NCI-H345 (cell line): ENCODE results near the gene ZNF439.
A peak's percentile ranks its signal among the peaks of the same experiment; 100 is the strongest.
"Not testable (repeated sequence)": the region's sequence is repeated elsewhere in the genome, so short reads cannot be mapped to it uniquely, and the experiment has no call there.

Source experiments
- DNase-seq: peaks from one replicate; lab custom pipeline; 2025; lab: John Stamatoyannopoulos, UW

Gene ZNF439

DNA sequence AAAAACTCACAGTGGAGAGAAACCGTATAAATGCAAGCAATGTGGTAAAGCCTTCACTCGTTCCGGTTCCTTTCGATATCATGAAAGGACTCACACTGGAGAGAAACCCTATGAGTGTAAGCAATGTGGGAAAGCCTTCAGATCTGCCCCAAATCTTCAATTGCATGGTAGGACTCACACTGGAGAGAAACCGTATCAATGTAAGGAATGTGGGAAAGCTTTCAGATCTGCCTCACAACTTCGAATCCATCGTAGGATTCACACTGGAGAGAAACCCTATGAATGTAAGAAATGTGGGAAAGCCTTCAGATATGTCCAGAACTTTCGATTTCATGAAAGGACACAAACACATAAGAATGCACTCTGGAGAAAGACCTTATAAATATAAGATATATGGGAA, 19.7 kb downstream of the ZNF439 start:
- no peak for DNase-seq

- no peak for DNase-seq
These were observed 24.1 kb downstream of the ZNF439 start for GRCh38 chr19:11872624-11873023.

DNA sequence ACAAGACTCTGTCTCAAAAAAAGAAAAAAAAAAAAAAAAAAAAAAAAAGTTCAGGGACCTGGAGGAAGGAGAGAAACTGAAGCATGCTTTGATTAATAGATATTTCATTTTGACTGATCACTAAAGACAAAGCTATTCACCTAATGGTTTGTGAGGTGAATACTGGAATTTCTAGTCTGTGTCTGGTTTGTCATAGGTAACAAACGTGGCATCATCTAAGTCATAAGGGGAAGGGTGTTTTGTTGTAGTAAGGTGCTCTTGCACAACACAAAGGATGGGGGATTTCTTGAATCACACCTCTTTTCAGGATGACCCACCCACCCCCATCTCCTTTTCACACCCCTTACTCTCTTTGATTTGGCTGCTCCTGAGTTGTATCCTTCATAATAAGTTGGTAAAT, 25.2 kb downstream of the ZNF439 start:
- no peak for DNase-seq

DNA sequence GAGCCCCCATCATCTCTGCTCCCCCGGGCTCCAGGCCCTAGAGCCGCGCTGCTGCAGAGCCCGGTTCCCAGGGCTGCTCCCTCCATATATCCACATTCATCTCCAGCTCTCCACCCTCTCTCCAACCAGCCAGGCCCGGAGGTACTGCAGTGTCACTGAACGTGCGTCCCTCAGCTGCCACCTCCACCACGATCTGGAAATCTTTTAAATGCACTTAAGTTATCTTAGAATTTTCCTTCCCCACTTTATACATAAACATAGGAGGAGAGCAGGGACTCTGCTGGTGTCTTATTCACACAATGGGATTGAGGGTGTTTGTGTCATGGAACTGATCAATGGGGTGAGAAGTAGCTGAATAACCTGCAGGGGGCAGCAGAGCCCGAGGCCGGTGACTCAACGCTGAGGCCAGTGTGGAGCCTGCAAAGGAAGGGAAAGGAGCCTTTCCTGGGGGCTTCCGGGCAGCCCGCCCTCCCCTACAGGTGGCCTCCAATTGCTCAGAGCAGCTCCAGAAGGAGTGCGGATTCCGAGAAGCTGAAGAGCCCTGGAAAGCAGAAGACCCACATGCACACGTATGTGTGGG, 31.3 kb downstream of the ZNF439 start:
- not testable (repeated sequence) for DNase-seq

DNA sequence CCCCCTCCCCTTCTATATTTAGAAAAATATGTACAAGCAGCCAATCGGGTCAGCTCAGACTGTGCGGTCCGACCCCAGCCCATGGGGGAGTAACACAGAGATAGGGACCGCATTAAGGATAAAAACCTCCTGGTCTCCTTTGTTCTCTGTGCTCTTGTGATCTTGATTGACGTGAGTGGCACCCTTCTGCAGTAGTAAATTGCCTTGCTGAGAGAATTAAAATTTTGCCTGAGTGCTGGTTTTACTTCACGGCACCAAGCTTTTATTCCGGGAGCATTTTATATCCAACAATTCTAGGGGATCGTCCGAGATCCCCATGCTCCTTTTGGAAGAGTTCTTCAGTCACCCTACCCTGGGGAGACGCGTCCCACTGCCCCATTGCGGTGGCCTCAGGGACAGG, 32.1 kb downstream of the ZNF439 start:
- DNase-seq: no peak

- no peak for DNase-seq
These were observed 32.8 kb downstream of the ZNF439 start for GRCh38 chr19:11881151-11881800.

DNA sequence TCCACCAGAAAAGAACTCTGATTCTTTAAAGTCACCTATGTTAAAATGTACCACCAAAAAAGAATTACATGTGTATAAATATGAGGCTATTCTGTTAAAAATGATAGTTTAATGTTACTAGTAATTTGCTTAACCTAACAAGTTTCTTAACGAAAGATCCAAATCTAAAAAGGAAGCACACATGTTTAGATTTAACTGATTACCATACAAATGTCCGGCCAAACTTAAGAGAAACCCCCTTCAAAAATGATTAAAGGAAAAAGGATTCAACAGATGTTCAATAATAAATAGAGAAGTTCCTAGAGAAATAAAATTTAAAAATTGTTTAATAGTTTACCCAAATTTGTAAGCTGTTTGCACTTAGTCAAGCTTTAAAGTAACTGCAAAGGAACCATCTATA, 34.1 kb downstream of the ZNF439 start:
- no peak for DNase-seq

DNA sequence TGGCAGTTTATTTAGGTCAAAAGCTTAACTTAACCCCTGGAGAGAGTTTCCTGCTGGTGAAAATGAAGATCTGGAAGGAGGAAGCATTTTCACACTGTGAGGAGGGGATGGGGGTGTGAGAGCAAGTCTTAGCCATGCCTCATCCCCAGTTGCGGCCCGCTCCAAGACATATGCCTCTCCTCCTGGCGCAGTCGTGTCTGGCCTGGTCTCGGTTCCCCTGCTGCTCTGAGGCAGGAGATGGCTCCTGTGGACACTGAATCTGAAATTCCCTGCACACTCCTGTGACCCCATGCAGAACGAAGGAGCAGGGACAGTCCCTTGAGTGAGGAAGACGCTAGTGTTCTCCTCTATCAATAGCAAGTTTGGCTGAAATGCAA, 38.7 kb downstream of the ZNF439 start:
- DNase-seq: no peak

DNA sequence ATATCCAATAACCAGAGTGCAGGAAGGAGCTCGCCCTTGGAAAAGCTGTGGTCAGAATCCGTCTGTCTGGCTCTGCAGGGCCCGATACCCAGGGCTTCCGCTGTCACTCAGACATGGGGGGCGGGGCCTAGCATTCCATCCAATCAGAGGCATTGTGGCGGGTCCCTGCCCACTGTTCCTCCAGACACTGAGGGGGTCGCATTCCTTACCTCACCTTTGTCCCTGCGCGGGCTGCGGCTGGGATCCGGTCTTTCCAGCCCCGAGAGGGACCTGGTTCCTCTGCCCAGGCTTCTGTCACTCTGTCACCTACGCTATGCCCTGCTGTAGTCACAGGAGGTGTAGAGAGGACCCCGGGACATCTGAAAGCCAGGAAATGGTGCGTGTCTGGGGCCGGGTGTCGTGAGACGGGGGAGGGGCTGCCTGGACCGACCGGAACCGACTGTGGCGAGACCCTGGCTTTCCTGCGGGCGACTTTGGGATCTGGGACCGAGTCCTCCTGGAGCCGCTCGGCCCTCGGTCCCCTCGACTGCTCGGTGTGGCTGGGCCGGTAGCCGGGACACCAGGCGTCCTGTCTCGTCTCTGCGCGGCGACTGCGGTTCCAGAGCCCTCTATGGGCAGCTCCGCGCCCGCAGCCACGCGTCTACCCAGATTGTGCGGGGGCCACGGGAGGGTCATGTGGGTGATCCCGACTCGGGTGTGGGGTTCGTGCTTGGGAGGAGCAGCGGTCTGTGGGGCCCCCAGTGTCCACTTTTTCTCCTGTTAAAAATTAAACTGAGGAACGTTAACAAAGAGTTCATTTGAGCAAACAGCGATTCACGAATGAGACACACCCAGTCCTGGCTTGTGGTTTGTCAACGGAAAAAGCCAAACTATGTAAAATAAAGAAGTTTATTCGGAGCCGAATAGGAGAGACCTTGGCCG, 39.3 kb downstream of the ZNF439 start, which contains the start of gene ZNF69:
Gene ZNF69, plus strand, starts transcription at position 172 of the 921 bp plus-strand sequence. Its CDS starts 142 bp downstream, at position 314.
- DNase-seq: peak; percentile 14

DNA sequence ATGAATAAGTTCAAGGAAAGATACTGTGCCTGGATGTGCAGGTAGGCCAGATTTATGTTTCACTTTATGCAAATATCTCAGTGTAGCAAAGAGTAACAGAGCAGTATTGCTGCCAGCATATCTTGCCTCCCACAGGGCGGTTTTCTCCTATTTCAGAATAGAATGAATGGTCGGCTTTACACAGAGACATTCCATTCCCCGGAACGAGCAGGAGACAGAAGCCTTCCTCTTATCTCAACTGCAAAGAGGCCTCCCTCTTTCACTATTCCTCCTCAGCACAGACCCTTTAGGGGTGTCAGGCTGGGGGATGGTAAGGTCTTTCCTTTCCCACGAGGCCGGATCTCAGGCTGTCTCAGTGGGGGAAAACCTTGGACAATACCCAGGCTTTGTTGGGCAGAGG, 41.4 kb downstream of the ZNF439 start:
- DNase-seq: not testable (repeated sequence)

DNA sequence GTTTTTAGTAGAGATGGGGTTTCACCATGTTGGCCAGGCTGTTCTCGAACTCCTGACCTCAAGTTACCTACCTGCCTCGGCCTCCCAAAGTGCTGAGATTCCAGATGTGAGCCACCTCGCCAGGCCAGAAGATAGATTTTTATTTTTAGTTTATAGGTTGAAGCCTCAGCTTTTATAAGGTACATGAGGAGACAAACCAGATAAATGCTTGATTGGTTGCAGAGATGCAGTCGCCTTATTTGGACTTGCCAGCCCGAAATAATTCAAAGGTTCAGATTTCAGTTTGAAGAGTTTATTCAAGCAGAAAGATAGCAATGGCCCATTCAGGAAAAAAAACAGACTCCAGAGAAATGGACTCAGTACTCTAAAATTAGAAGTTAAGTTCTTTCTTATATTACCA, 42.1 kb downstream of the ZNF439 start:
- no peak for DNase-seq

GRCh38 chr19:11894851-11895250, 46.3 kb downstream of the ZNF439 start:
- no peak for DNase-seq

GRCh38 chr19:11902228-11902627, 53.7 kb downstream of the ZNF439 start:
- no peak for DNase-seq

DNA sequence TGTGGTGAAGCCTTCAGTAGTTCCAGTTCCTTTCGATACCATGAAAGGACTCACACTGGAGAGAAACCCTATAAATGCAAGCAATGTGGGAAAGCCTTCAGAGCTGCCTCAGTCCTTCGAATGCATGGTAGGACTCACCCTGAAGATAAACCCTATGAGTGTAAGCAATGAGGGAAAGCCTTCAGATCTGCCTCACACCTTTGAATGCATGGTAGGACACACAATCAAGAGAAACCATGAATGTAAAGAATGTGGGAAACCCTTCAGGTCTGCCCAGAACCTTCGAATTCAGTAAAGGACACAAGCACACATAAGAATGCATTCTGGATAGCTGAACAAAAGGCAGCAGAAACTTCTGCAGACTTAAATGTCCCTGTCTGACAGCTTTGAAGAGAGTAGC, 57.4 kb downstream of the ZNF439 start:
- DNase-seq: no peak

GRCh38 chr19:11911937-11912336, 63.4 kb downstream of the ZNF439 start:
- DNase-seq: not testable (repeated sequence)

GRCh38 chr19:11914417-11915051, 66.0 kb downstream of the ZNF439 start:
- DNase-seq: not testable (repeated sequence)
